Activated T-cell treated with anti-CD3 and anti-CD28 coated beads for 1 hour (primary cell): ENCODE data around the gene HLF.

Source experiments
- DNase-seq: peaks from one replicate; pipeline ENCODE4 v3.0.0-alpha.2; 2020; ENCODE audit warnings: low read depth

The HLF gene

DNA sequence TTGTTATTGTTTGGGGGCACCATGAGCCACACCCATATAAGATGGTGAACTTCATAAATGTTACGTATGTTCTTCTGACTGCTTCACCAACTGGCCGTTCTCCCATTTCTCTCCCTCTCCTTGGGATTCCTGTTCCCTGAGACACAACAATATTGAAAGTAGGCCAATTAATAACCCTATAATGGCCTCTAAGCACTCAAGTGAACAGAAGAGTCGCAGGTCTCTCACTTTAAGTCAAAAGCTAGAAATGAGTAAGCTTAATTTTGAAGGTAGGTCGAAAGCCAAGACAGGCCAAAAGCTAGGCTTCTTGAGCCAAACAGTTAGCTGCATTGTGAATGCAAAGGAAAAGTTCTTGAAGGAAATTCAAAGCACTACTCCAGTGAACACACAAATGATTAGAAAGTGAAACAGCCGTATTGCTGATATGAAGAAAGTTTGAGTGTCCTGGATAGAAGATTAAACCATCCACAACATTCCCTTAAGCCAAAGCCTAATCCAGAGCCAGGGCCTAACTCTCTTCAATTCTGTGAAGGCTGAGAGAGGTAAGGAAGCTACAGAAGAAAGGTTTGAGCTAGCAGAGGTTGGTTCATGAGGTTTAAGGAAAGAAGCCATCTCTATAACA is 25.8 kb downstream of the HLF start:
- no peak for DNase-seq

DNA sequence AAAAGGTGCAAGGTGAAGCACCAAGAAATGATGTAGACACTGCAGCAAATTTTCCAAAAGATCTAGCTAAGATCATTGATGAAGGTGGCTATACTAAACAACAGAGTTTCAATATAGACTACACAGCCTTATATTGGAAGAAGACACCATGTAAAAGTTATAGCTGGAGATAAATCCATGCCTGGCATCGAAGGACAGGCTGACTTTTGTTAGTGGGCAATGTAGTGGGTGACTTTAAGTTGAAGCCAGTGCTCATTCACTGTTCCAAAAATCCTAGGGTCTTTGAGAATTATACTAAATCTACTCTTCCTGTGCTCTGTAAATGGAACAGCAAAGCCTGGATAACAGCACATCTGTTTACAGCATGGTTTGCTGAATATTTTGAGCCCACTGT is 26.4 kb downstream of the HLF start:
- no peak for DNase-seq

DNA sequence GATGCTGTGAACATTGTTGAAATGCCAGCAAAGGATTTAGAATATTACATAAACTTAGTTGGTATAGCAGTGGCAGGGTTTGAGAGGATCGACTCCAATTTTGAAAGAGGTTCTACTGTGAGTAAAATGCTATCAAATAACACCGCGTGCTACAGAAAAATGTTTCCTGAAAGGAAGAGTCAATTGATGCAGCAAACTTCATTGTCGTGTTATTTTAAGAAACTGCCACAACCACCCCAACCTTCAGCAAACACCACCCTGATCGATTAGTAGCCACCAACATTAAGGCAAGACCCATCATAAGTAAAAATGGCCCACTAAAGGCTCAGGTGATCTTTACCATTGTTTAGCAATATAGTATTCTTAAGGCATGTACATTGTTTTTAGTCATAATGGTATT is 27.3 kb downstream of the HLF start:
- DNase-seq, result no peak

DNA sequence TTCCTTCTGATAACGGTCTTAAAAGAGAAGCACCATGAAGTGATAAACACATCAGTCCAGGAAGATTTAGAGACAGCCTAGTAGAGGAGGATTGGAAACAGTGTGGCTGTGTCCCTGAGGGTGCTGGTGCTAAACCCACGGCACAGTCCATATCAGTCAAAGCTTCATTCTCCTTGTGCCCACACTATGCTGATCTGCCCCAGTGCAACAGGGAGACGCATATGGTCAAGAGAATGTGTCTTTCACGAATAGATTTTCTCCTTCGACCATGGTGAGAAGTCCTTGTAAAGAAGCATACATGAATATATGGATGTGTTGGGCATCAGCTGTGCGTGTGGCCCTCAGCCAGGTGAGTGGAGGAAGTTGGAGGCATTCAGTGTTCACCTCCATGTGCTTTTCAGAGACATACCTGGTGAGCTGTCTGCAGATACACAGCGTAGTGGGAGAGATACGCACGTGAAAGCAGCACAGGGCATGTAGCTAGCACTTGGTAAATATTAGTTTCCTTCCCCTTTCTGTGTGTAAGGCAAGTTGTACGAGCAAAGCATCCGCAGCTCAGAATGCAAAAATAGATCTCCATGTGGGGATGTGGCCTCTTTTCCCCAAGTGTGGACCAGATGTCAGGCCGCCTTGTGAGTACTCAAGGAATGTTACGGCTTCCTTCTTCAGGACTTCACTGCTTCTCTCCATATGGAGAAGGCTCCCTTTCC is 29.4 kb downstream of the HLF start:
- DNase-seq, result no peak

DNA sequence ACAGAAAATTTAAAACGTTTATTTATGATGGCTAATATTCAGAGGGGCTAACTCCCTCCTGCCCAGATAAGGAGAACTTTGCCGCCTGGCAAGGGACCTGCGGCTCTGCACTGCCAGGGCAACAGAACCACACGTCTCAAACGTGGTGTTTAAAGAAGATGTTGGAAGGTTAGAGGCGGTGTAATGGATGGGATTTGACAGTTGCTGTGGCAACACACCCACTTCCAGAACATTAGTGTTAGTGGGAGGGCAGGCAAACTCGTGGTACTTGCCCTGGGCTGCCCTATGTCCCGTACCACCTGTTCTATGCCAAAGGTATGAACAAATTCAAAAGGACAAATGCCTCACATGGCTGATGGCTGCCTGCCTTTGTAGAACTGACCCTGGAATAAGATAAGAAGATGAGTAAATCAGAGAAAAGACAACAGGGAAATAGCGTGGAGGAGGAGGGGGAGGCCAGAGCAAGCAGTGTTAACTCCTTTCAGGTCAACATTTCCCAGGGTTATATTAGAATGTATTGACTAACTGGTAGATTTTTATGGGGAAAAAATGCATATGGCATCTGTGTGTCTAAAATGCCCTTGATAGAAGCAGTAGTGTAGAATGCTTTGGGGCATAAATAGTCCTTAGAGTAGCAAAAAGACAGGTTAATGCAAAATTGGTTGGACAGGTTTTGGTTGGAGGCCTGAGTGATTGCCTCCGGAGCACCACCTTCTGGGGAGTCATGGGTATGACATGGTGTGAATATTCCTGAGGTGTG is 30.8 kb downstream of the HLF start:
- peak; percentile 37 for DNase-seq

DNA sequence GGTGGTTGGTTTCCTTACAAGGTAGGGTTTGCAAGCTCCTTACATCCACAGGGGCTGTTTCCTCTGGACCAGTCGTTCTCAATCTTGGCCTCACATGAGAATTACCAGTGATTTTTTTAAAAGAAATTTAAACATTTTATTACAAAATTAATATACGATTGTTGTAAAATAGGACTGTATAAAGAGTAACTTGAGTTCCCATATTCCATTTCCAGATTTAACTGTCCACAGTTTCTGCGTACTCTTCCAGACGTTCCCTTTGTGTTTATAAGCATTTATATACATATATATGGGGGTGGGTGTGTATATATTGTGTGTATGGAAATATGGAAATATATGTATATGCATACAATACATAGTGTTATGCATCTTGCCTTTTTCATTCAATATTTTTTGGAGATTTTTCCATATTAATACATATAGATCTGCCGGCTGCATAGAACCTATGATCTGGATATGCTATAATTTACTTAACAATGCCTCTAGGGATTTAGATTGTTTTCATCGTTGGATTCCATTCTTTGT is 31.5 kb downstream of the HLF start:
- DNase-seq, result no peak

DNA sequence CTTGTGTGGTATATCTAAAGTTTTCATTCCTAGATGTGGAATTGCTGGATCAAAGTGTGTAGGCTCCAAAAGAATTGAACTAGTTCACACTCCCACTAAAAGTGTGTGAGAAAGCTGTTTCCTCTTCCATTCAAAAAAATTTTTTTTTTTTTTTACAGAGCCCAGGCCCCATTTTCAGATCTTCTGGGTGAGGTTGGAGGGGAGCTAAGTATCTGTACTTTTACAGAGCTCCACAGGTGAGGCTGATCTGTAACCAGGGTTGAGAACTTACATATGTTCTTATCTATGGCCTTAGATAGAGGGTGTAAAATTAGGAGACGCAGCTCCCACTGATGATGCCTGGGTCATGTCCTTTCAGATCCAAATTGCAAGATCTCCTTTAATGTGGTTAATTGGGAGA is 31.9 kb downstream of the HLF start:
- no peak for DNase-seq

DNA sequence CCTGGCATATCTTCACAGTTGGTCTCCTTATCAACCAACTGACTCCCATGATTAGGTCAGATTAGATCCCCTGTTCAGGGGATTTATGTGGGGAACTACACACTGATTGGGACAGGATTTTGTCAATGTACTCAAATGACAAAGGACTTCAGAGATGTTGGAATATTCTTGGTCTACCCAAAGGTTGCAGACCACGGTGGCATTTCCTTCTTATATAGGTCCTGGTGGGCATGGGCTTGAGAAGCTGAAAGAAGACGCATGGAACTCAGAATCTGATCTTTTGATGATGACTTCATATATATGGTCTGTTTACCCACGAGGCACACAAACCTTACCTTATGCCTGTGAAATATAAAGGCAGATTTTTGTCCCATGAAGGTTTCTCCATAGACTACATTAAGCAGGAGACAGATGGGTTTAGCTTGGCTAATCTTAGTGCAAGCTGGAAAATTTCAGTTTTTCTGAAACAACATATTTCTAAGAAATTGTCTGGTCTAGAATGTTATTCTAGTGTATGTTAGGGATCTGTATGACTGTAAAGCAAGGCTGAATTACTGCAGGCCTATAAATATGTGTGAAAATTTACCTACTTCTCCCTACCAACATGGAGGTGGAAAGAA is 33.5 kb downstream of the HLF start:
- no peak for DNase-seq

DNA sequence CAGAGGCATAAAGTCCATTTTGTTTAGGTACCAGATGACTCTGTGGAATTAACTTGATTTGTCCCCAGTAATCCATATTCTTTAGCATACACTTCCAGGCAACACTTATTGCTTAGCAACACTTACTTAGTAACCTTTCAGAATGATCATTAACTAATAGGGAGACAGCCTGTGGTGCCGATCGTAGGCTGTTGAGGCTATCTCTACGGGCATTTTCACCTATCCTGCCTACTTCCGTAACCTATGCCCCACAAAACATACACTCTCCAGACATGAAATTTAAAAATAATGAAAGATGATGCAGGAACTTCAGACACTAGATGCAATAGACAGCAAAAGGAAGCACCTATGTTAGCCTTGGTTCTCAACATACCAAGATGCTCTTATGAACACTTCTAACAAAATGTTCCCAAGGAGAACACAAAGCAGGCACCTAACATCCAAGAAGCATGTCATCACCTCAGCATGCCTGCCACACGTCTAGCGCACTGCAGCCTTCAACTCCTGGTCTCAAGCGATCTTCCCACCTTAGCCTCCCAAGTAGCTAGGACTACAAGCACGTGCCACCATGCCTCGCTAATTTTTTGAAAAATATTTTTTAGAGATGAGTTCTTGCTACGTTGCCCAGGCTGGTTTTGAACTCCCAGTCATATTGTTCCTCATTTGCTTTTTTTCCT is 34.5 kb downstream of the HLF start:
- no peak for DNase-seq

DNA sequence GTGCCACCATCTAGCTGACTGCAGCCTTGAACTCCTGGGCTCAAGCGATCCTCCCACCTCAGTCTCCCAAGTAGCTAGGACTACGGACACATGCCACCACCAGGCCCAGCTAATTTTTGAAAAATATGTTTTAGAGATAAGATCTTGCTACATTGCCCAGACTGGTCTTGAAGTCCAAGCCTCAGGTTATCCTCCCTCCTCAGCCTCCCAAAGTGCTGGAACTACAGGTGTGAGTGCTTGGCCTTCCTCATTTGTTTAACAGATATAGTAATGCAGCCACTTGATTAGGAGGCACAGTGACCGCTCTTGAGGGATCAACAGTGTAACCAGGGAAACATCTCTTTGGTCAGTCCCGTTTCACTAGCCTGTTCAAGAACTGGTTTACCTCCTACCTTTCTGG is 35.1 kb downstream of the HLF start:
- DNase-seq, result no peak

DNA sequence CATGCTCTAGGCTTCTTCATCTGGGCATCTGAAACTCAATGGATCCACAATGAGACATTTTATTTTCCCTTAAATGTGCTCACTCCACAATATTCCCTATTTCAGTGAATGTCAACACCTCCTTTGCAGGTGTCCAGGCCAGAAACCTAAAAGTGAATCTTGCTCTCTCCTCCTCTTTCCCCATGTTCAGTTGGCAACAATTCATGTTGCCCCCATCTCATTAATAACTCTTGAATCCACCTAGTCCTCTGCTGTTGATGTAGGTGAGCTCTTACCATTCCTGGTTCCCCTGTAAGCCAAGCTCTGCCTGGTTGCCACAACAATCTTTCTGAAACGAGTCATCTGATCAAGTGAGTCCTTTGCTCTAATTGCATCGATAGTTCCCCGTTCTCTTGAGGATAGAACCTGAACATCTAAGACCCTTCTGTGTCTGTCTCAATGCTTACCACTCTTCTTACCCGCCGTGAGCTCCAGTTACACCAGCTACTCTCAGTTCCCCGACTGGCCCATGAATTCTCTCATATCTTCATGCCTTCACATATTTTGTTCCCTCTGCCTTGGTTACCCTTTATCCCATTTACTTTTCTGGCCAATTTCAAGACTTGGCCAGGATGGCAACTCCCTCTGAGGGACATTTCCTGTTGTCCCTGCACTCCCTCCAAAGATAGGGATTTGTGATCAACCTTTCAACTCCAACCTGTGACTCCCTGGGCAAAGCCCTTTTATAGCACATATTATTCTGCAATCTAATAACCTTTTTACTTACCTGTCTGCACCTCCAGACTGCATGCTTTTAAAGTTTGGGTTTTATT is 35.9 kb downstream of the HLF start:
- no peak for DNase-seq

DNA sequence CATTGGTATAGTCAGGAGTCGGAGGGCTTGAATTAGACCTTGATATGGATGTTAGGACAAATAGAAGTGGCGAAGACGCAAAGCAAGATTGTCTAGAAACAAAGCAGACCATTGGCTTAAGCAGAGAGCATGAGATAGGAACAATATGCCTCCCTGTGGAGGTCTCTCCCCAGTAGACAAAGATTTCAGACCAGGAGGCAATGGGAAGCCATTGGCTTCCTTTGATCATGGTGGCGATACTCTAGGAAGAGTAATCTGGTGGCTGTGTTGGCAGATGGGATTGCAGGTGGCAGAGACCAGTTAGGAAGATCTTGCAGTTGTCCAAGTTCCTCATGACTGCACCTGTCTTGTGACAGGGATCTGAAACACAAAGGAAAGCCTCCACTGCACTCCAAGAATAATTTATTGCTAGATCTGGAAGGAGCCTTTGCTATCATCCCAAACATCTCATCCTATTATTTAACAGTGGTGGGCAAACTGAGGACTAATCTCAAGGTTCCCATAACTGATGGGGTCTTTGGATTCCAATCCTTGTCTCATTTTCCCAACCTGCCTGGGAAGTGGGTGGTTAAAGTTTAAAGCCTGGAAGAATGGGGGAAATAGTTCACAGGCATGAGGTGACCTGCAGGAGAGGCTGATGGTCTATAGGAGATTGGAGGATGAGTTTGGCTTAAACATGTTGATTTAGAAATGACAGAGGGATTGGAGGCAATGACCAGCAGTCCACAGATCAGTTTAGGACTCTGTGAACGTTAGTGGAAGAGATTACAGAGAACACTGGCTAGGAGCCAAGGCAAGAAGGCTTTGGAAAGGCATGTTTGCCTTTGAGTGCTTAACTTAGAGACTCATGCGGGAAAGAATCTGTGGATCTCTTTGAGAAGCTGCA is 37.0 kb downstream of the HLF start:
- DNase-seq, result no peak

DNA sequence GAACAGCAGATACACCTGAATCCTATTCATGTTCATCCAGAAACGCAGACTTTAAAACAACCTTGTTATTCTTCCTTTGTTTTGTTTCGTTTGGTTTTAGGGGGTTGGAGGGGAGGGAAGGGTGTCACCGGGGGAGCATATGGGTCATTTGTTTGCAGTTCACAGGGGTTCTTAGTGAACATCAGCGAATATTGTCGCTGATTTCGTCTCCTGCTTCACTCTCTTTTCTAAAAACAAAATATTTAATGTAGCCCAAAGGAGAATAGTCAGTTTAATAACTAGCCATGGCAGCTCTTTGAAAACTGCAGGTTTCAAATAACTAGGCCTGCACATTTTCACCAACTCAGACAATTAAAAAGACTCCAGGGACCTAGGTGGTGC is 37.6 kb downstream of the HLF start:
- DNase-seq, result no peak

DNA sequence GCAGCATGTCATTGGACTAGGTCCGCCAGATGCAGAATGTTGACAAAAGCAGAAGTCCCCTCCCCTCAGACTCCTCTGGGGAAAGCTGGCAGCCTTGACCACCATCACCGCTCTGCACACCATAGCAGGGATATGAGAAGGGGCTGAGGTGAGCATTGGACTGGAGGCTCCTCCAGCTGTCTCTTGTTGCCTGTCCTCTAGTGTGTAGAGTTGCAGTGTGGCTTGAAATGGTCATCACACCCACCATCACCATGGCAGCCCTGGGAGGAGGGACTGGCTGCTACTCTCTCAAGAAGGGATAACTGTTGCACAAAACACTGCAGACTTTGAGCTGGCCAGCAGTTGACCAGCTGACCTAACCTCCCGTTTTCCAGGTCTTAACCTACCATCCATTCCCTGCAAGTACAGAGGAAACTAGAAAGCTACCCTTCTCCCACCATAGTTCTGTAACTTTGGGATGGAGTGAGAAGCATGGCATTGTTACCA is 38.3 kb downstream of the HLF start:
- no peak for DNase-seq

DNA sequence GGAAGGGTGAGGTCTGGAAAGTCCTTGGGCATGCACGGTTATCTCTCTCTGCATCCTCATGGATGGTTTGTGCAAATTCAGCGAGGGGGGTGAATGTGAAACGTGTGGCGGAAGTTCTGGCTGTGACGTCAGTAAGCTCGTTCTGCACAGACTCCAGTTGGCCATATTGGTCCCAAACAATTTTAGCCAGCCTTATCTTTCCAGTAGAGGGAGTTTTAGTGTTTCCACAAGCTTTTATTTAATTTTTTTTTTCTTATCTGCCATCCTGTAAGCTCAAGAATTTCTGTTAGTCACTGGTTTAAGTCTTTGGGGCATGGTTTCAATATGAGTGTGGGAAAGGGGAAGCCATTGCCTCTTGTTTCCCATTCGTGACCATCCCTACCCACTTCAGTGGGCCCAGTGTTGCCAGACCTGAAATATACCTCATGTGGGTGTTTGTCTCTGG is 39.0 kb downstream of the HLF start:
- no peak for DNase-seq

DNA sequence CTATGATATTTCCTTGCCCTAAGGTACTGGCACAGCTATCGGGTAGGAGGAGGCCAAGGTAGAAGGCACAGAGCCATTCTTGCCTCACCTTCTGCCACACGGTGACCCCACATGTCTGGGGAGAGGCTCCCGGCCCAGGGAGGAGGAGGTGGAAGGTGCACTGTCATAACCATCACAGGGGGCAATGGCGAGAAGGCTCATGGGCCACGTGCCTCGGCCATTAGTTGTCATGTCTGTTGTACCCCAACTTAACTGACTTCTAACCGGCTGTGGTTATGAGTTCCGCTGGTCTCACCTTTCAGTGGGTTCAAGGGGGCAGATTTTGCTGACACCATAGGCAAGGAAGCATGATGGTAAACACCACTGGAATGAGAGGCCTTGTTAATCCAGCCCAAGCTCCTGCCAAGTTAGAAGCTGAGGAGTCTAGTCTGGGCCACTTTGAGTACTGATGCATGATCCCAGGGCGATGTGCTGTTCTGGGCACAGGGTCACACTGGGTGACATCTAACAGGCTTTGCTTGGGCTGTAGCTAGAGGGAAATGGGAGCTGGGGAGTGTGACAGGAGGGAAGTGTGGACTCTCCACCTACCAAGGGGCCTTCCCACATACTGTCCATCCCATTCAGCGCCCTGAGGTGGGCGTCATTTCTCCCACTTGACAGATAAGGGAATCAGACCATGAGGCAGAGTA is 39.6 kb downstream of the HLF start:
- DNase-seq, result no peak

DNA sequence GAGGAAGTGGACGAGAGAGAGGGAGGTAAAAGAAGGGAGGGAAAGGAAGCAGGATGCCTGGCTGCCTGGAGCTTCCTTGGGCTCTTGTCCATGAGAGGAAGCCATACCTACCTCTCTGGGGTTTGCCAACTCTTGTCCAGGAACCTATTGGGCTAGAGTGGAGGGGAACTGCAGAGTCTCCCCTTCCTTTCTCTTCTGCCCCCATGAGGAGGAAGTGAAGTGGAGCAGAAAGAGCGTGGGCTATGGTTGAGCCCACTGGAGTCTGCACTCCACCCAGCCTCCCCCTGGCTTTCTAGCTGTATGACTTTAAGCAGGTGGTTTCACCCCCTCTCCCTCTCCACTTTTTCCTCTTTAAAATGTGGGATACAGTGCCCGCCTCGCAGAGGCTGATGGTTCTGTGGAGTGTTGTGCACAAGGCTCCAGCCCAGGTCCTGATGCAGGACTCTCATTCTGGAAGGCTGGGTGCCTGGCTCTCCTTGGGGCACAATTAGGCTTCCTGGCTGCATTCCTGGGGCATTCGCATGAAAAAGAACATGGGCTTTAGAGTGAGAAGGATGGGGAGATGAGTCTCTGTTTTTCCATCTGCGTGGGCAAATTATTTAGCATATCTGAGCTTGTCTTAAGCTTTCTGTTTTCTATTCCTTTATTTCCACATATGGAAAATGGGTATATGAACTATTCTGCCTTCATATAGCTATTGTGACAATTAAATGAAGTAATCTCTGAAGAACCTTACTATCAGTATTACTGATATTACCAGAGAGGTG is 40.7 kb downstream of the HLF start:
- no peak for DNase-seq

DNA sequence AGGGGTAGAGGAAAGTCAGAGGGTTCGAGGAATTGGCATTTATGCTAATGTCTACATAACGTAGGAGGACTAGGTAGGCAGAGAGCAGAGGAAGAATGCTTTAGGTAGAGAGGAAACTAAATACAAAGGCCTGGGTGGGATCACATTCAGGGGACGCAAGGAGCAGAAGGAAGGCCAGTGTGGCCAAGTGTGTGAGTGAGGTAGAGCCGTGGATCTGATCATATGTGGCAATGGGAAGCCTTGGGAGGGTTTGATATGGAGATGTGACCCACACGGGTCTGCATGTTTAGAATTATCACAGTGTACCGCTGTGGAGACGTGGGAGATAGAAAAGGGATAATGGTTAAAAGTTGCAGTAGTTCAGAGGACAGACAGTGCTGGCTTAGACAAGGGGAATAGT is 43.1 kb downstream of the HLF start:
- no peak for DNase-seq
